Cardiac muscle cell (in vitro differentiated cells and primary cell): ENCODE data around the gene CHD3. TPM values are rescaled to one million over a fixed set of nuclear protein-coding genes. Genes with fewer than 3 reads are reported as not detected.

Source experiments
- DNase-seq, 2 donors: peaks; one replicate each; pipeline versions ENCODE4 v3.0.0 to v3.0.0-alpha.2; 2010 to 2017; ENCODE audit warnings: low read depth in 1 of 2, low spot score in 1 of 2
- H3K27ac ChIP-seq: fragments of 200-600 bp; sonication (generic); 2 replicates; pipeline ENCODE4 v1.5.1; 2016
- H3K27me3 ChIP-seq: fragments of 200-600 bp; sonication (generic); 2 replicates; pipeline ENCODE4 v1.6.0; 2016; ENCODE audit warnings: control low read depth
- H3K36me3 ChIP-seq: fragments of 200-600 bp; sonication (generic); 2 replicates; pipeline ENCODE4 v1.5.1; 2016; ENCODE audit warnings: control low read depth
- H3K4me1 ChIP-seq: fragments of 200-600 bp; sonication (generic); 2 replicates; pipeline ENCODE4 v1.8.1; 2017; ENCODE audit warnings: low read depth, mild to moderate bottlenecking, mixed run types
- H3K4me3 ChIP-seq: fragments of 200-600 bp; sonication (generic); 2 replicates; pipeline ENCODE4 v1.5.1; 2016; ENCODE audit warnings: mild to moderate bottlenecking
- H3K9me3 ChIP-seq: fragments of 200-600 bp; sonication (generic); 2 replicates; pipeline ENCODE4 v1.5.1; 2017; ENCODE audit warnings: low read depth, mild to moderate bottlenecking, control low read depth
- polyA plus RNA-seq: library from polyadenylated mRNA; unstranded; fragments of >200 nt; fragmentation: Nextera tagmentation; extraction: Ambion mirVana; gene quantifications from 2 replicates; pipeline ENCODE4 v1.2.1, GENCODE V29; 2016
- total RNA-seq: library from RNA; depleted of rRNA; stranded (reverse); fragments of >200 nt; gene quantifications from 2 replicates; pipeline ENCODE4 v1.2.3, GENCODE V29; 2016
- TF ChIP-seq, protein P1 (sequence below): IDR thresholded peaks from 2 replicates; pipeline ENCODE4 v1.5.1; 2012; ENCODE audit warnings: low read depth, mild to moderate bottlenecking, low read length

The CHD3 gene
- total and polyA plus RNA-seq, 2 experiments from 2014 or later = 15.9 to 64.7 TPM

DNA sequence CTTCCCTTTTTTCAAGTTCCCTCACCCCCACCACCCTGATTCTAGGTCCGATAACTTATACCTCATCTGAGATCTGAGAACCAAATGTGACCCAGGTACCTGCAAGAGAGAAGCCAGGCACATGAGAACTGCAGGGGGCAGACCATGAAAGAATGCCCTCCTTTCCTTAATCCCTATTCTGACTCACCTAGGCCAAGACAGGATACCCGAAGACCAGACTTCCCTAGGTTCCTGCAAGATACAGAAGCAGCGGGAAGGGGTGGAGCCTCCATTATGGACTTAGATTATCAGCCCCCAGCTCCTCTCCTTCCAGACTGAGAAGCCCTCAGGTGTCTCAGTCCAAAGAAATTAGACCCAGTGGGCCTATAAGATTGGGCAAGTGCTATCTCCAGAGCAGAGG, 39.0 kb downstream of the CHD3 start:
- TF ChIP-seq, protein P1, sequence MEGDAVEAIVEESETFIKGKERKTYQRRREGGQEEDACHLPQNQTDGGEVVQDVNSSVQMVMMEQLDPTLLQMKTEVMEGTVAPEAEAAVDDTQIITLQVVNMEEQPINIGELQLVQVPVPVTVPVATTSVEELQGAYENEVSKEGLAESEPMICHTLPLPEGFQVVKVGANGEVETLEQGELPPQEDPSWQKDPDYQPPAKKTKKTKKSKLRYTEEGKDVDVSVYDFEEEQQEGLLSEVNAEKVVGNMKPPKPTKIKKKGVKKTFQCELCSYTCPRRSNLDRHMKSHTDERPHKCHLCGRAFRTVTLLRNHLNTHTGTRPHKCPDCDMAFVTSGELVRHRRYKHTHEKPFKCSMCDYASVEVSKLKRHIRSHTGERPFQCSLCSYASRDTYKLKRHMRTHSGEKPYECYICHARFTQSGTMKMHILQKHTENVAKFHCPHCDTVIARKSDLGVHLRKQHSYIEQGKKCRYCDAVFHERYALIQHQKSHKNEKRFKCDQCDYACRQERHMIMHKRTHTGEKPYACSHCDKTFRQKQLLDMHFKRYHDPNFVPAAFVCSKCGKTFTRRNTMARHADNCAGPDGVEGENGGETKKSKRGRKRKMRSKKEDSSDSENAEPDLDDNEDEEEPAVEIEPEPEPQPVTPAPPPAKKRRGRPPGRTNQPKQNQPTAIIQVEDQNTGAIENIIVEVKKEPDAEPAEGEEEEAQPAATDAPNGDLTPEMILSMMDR = no peak
- Histone ChIP-seq H3K36me3 (no peaks in the 10 kb centered on the region), H3K4me3 (no peak overlapping the region), H3K27me3 (peaks cover 19% of the 10 kb centered on the region), H3K4me1 (peaks cover 4% of the 10 kb centered on the region), H3K9me3 (no peaks in the 10 kb centered on the region), H3K27ac (no peak overlapping the region)
- DNase-seq = no peak

GRCh38 chr17:7929158-7930023, 40.8 kb downstream of the CHD3 start, which contains the start of gene KCNAB3:
TSS of gene KCNAB3 (minus strand) at chr17:7929856. CDS start at chr17:7929435, 421 bp downstream.
- TF ChIP-seq, protein P1 = no peak
- peak; percentile 86 to 87 for DNase-seq
- Histone ChIP-seq H3K9me3 (no peaks in the 10 kb centered on the region), H3K27me3 (peaks cover 19% of the 10 kb centered on the region), H3K27ac (no peak within 1 kb of the TSS), H3K36me3 (no peaks in the 10 kb centered on the region), H3K4me1 (peaks cover 16% of the 10 kb centered on the region), H3K4me3 (peak within 1 kb of the TSS; percentile 48)

- Histone ChIP-seq H3K27me3 (peaks cover 19% of the 10 kb centered on the region), H3K9me3 (no peaks in the 10 kb centered on the region), H3K36me3 (no peaks in the 10 kb centered on the region), H3K4me3 (peak overlapping the region; percentile 82), H3K4me1 (peaks cover 16% of the 10 kb centered on the region), H3K27ac (no peak overlapping the region)
- TF ChIP-seq, protein P1 = no peak
- DNase-seq = no peak
Observed at GRCh38 chr17:7930841-7931631, 42.4 kb downstream of the CHD3 start.

GRCh38 chr17:7931709-7932482, 43.3 kb downstream of the CHD3 start, which contains the start of the genes CNTROB and TRAPPC1:
TSS of gene CNTROB (plus strand) at chr17:7932206. CDS start at chr17:7933080, 874 bp downstream.
TSS of gene TRAPPC1 (minus strand) at chr17:7931946. CDS start at chr17:7931829, 117 bp downstream.
- TF ChIP-seq, protein P1 = no peak
- H3K4me1 ChIP-seq = peaks cover 16% of the 10 kb centered on the region

DNA sequence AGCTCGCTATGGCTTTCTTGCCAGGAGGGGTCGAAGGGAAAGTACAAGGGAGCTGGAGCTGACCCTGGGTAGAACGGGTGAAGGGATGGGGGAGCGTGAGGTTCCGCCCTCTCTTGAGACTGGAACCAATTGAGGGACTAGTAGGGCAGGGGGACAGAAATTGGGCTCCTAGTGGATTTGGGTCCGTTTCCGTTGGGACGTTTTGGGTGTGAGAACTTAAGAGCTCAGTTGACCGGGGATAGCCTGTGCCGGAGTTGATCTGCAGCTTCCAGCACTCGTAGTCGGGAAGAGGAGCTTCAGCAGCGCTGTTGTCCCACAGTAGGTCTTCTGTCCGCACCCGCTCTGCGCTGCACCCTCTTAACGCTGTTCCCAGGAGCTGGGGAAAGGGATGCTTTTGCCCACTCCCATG, 43.9 kb downstream of the CHD3 start:
- peaks cover 16% of the 10 kb centered on the region for H3K4me1 ChIP-seq
- DNase-seq = peak; percentile 32 to 41
- no peaks in the 10 kb centered on the region for H3K36me3 ChIP-seq
- H3K9me3 ChIP-seq = no peaks in the 10 kb centered on the region
- peak overlapping the region; percentile 82 for H3K4me3 ChIP-seq
- H3K27ac ChIP-seq = no peak overlapping the region
- TF ChIP-seq, protein P1 = no peak
- H3K27me3 ChIP-seq = peaks cover 19% of the 10 kb centered on the region

More at GRCh38 chr17:7931709-7932482, 43.3 kb downstream of the CHD3 start, which contains the start of the genes CNTROB and TRAPPC1:
- H3K36me3 ChIP-seq = no peaks in the 10 kb centered on the region
- DNase-seq = peak; percentile 99
- peak within 1 kb of the TSS; percentile 82 for H3K4me3 ChIP-seq
- H3K9me3 ChIP-seq = no peaks in the 10 kb centered on the region
- peaks cover 19% of the 10 kb centered on the region for H3K27me3 ChIP-seq
- no peak within 1 kb of the TSS for H3K27ac ChIP-seq
